Suprapubic skin (tissue), 4 donors: ENCODE data around the gene IGSF8. TPM values are rescaled to one million over a fixed set of nuclear protein-coding genes. Genes with fewer than 3 reads are reported as not detected.

ENCODE experiments used
- DNase-seq, 2 donors: peaks; one replicate each; pipeline ENCODE4 v3.0.0-alpha.2; 2019; ENCODE audit warnings: low spot score in 2 of 2
- H3K27ac ChIP-seq: fragments of 200-600 bp; sonication (generic); one replicate; pipeline ENCODE4 v1.5.1; 2019
- H3K27me3 ChIP-seq: fragments of 200-600 bp; sonication (generic); one replicate; pipeline ENCODE4 v1.5.1; 2019
- H3K36me3 ChIP-seq: fragments of 200-600 bp; sonication (generic); one replicate; pipeline ENCODE4 v1.5.1; 2019
- H3K4me1 ChIP-seq: fragments of 200-600 bp; sonication (generic); one replicate; pipeline ENCODE4 v1.5.1; 2019
- H3K4me3 ChIP-seq: fragments of 200-600 bp; sonication (generic); one replicate; pipeline ENCODE4 v1.5.1; 2019; ENCODE audit warnings: mild to moderate bottlenecking
- H3K9me3 ChIP-seq: fragments of 200-600 bp; sonication (generic); one replicate; pipeline ENCODE4 v1.5.1; 2019
- EP300 ChIP-seq: sonication (generic); formaldehyde crosslinking; IDR thresholded peaks from one replicate; pipeline ENCODE4 v1.6.1; 2017; ENCODE audit warnings: antibody characterized with exemption
- POLR2A ChIP-seq, 2 donors: fragments of 450-650 bp; IDR thresholded peaks; one replicate each; pipeline ENCODE4 v1.6.1; 2017; ENCODE audit warnings: antibody characterized with exemption in 2 of 2, mild to moderate bottlenecking in 2 of 2, moderate library complexity in 2 of 2
- POLR2AphosphoS5 ChIP-seq, 3 donors: sonication (generic); formaldehyde crosslinking; IDR thresholded peaks; one replicate each; pipeline ENCODE4 v1.6.1; 2017; ENCODE audit warnings: antibody characterized with exemption in 3 of 3
- WGBS: methylation state at CpG from one replicate; pipeline ENCODE4 v1.1.5; 2018; 5-methylcytosine and 5-hydroxymethylcytosine counted together
- total RNA-seq, 4 donors: library from RNA; depleted of rRNA; stranded (reverse); fragments of >200 nt; gene quantifications; one replicate each; pipeline ENCODE4 v1.1.0, GENCODE V29; 2016
- TF ChIP-seq, protein P1 (sequence below), 2 donors: fragments of 200-600 bp in 1 of 2; fragments of 450-650 bp in 1 of 2; sonication (generic) in 1 of 2; IDR thresholded peaks; one replicate each; pipeline ENCODE4 v1.5.1; 2016 to 2019; ENCODE audit warnings: antibody characterized with exemption in 2 of 2, mild to moderate bottlenecking in 1 of 2, moderate library complexity in 1 of 2

IGSF8 gene
- total RNA-seq, 4 donors from 2014 or later = 44.1 to 90.5 (median 50.8) TPM

DNA sequence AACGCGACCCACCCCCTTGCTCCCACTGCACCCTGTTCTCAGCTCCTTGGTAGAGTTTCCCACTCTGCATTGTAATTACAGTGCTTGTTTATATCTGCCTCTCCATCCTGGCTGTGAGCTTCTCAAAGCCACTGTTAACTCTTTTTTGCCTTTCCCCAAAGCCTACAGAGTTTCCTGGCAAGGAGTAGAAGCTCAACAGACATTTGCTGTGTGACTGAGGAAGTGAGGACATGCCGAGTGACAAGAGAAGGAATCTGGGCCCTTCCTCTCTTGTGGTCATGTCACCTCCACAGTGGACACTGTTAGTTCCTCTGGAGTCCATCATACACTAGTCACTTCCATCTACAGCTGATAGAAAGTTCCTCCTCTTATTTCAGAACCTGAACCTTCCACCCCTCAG lies 6.1 kb upstream of the IGSF8 start:
- WGBS = 63% methylated on average over 3 of the region's 3 CpGs
- Histone ChIP-seq H3K27me3 (no peaks in the 10 kb centered on the region), H3K36me3 (no peaks in the 10 kb centered on the region), H3K4me3 (no peak overlapping the region), H3K4me1 (peaks cover 35% of the 10 kb centered on the region), H3K27ac (no peak overlapping the region), H3K9me3 (no peaks in the 10 kb centered on the region)
- no peak for DNase-seq
- TF ChIP-seq, protein P1, sequence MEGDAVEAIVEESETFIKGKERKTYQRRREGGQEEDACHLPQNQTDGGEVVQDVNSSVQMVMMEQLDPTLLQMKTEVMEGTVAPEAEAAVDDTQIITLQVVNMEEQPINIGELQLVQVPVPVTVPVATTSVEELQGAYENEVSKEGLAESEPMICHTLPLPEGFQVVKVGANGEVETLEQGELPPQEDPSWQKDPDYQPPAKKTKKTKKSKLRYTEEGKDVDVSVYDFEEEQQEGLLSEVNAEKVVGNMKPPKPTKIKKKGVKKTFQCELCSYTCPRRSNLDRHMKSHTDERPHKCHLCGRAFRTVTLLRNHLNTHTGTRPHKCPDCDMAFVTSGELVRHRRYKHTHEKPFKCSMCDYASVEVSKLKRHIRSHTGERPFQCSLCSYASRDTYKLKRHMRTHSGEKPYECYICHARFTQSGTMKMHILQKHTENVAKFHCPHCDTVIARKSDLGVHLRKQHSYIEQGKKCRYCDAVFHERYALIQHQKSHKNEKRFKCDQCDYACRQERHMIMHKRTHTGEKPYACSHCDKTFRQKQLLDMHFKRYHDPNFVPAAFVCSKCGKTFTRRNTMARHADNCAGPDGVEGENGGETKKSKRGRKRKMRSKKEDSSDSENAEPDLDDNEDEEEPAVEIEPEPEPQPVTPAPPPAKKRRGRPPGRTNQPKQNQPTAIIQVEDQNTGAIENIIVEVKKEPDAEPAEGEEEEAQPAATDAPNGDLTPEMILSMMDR (IDR thresholded peaks at IDR 0.05) = no peak
- TF ChIP-seq EP300 = no peak
- no peak for TF ChIP-seq POLR2AphosphoS5 (IDR thresholded peaks at IDR 0.05)
- TF ChIP-seq POLR2A (IDR thresholded peaks at IDR 0.05) = no peak

DNA sequence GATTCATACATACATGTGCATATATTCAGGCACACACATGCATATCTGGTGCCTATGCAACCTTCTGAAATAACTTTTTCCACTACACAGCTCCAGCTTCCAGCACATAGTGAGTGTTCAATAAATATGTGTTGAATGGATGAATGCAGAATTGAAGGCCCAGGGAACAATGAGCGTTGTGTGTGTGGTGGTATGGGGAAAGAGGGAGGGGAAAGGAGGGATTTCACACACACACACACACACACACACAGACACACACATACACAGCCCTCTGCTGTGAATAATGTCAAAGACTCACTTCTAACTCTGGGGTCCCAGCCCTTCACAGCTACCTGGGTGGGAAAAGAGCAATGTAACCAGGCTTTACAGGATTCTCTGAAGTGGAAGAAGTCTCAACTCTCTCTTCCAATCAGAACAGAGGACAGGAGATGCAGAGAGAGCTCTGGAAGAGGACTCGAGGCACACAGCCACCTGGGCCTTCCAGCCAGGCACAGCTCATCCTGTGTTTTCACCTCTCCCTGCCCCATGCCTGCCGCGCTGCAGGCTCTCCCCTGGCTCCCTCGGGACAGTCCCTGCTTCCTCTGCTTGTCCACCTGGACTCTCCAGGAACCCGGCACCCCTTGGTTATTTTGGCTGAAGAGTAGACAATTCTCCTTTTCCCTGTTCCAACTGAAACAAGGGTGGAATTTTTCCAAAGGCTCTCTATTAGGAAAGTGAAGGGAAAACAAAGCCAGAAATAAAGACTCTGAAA lies 5.4 kb upstream of the IGSF8 start:
- Histone ChIP-seq H3K4me1 (peaks cover 38% of the 10 kb centered on the region), H3K36me3 (no peaks in the 10 kb centered on the region), H3K27ac (no peak overlapping the region), H3K9me3 (no peaks in the 10 kb centered on the region), H3K4me3 (no peak overlapping the region), H3K27me3 (no peaks in the 10 kb centered on the region)
- WGBS = 63% methylated on average over 6 of the region's 6 CpGs
- DNase-seq = no peak
- TF ChIP-seq POLR2AphosphoS5 (IDR thresholded peaks at IDR 0.05) (no peak), POLR2A (IDR thresholded peaks at IDR 0.05) (no peak), EP300 (no peak)
- TF ChIP-seq, protein P1 (IDR thresholded peaks at IDR 0.05) = no peak

DNA sequence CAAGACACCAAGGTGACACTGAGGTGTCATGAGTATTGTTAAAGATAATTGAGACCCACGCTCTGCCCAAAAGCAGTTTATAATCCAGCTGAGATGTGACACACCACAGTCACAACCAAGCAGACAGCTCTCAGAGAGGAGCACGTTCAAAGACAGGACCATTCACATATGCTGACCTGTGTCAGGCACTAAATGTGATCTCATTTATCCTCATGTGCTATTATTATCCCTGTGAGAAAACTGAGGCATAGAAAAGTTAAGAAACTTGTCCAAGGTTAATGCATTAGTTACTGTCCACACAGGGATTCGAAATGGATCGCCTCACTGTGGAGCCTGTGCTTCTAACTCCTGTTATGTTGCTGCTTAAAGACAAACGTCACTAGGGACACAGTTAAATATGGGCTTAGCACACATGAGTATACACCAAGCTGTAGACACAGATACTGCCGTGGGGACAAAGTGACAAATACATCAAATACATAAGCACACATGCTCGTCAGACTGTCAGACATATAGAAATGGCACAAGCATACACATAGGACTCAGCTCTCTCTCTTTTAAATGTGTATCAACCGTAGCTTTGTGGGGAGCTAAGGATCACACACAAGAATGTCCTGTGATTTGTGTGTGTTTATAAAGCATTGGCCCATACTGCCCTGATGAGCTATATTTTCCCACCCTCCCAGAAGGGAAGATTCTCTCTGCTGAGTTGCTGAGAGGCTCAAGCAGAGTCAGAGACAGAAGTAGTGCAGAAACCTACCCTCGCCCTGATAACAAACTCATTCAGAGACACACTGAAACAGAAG lies 3.5 kb upstream of the IGSF8 start:
- no peak overlapping the region for H3K4me3 ChIP-seq
- DNase-seq = no peak
- H3K9me3 ChIP-seq = no peaks in the 10 kb centered on the region
- TF ChIP-seq, protein P1 (IDR thresholded peaks at IDR 0.05) = no peak
- TF ChIP-seq POLR2AphosphoS5 (IDR thresholded peaks at IDR 0.05) (no peak), EP300 (no peak), POLR2A (IDR thresholded peaks at IDR 0.05) (no peak)
- H3K4me1 ChIP-seq = peaks cover 51% of the 10 kb centered on the region
- H3K27ac ChIP-seq = peak overlapping the region; percentile 46
- no peaks in the 10 kb centered on the region for H3K36me3 ChIP-seq
- 78% methylated on average over 9 of the region's 9 CpGs for WGBS
- no peaks in the 10 kb centered on the region for H3K27me3 ChIP-seq

DNA sequence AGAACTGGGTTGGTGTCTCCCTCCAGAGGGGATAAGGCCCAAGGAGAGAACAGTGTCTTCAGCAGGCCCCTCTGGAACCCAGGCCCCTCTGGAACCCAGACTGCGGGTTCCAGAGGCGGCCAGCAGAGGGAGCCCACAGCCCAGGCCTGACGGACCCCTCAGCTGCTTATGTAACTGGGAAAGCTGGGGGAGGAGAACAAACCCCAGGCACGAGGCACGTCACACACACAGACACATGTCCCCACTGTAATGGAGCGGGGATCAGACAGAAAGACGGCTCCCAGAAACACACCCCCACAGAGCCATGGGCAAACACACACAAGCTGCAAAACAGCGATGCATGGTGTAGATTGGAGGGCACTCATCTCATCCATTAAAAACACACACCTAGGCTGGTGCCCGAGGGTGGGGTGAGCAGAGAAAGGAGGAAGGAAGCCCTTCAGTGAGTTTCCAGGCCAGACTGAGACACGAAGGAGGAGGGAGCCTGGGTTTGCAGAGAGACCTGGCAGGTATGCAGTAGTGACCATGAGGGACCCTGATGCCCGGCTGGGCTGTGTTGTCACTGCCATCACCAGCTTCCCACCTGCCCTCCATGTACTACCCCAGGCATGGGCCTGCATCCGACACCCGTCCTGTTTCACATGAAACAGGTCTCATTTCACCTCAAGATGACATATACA lies 2.8 kb upstream of the IGSF8 start:
- no peaks in the 10 kb centered on the region for H3K36me3 ChIP-seq
- TF ChIP-seq EP300 = no peak
- TF ChIP-seq, protein P1 (IDR thresholded peaks at IDR 0.05) = peak; percentile 94 to 95
- TF ChIP-seq POLR2A (IDR thresholded peaks at IDR 0.05) = no peak
- peak in 1 of 3 donors; percentile 24 for TF ChIP-seq POLR2AphosphoS5 (IDR thresholded peaks at IDR 0.05)
- no peaks in the 10 kb centered on the region for H3K27me3 ChIP-seq
- no peak overlapping the region for H3K4me3 ChIP-seq
- 31% methylated on average over 11 of the region's 13 CpGs for WGBS
- peak overlapping the region; percentile 46 for H3K27ac ChIP-seq
- peaks cover 59% of the 10 kb centered on the region for H3K4me1 ChIP-seq
- no peaks in the 10 kb centered on the region for H3K9me3 ChIP-seq
- peak; percentile 84 to 89 for DNase-seq
